Renal pelvis (tissue), 4 donors: ENCODE data around the gene MAB21L2. TPM values are rescaled to one million over a fixed set of nuclear protein-coding genes. Genes with fewer than 3 reads are reported as not detected.

Source experiments
- DNase-seq: peaks from one replicate; pipeline ENCODE4 v3.0.0-alpha.2; 2013
- polyA plus RNA-seq, 3 donors: library from polyadenylated mRNA; unstranded; fragments of 120-200 nt; gene quantifications; one replicate each; pipeline ENCODE4 v1.2.1, GENCODE V29; 2013; ENCODE audit not compliant: insufficient read length in 3 of 3

MAB21L2 gene
- polyA plus RNA-seq, 3 donors = 0.04 TPM; not detected in 2

- no peak for DNase-seq
Observed at GRCh38 chr4:150600812-150601445, 19.0 kb downstream of the MAB21L2 start.

DNA sequence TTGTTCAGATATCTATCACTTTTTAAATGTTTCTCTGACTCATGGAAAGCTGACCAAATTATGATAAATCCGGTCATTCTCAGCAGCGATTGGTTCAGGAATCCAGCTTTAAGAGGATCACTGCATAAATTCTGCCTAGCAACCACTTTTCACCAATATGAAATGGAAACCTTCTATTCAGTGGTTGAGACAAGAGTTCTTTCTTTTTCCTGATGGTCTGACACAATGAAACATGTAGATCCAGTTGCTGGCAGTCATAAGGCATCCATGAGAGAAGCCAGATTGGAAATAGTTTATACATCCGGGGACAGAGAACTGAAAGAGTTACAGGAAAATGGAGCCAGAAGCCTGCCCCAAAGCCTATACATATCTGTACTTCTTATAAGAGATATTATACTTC lies 27.2 kb downstream of the MAB21L2 start:
- DNase-seq = no peak

GRCh38 chr4:150619042-150619441 lies 37.1 kb downstream of the MAB21L2 start:
- no peak for DNase-seq

GRCh38 chr4:150624055-150624454 lies 42.1 kb downstream of the MAB21L2 start:
- no peak for DNase-seq

GRCh38 chr4:150625033-150625432 lies 43.1 kb downstream of the MAB21L2 start:
- no peak for DNase-seq

DNA sequence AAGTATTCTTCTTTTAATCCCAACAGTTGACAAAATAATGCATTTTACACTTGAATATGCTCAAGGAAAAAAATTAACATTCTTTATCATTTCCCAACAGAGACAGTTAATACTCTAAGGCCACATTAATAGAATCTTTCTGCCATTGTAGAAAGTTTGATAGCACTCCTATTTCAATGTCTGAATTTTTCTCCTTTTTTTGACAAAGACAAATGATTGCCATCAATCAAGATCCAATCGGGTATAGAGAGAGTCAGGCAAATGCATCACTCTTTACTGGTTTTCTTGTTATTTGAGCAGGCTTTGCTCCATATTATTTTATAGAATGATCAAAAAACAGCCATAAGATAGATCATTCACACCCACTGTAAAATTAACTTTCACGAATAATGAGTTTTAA lies 46.1 kb downstream of the MAB21L2 start:
- DNase-seq = no peak

DNA sequence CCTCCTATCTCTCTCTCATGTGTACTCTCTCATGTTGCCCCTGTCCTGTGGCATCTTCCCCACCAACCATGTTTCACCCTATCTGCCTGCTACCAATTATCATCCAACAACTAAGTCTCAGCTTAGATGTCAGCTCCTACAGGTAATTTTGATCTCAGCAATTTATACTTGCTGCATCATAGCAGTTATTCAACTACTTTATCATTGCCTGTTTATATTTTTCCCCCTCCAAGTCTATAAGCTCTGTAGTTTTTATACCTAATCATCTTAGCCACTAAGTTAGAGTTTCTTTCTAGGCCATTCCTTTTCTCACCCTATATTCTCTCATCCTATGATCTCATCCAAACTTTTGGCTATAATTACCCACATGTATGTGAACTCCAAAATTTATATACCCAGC lies 50.7 kb downstream of the MAB21L2 start:
- no peak for DNase-seq
